Smooth muscle cell (in vitro differentiated cells): ENCODE results near the gene CCNL2. TPM values are rescaled to one million over a fixed set of nuclear protein-coding genes. Genes with fewer than 3 reads are reported as not detected.
A peak's percentile ranks its signal among the peaks of the same experiment; 100 is the strongest.

Experiments used
- DNase-seq: peaks from one replicate; lab custom pipeline; 2025; ENCODE audit not compliant: unreplicated experiment; lab: John Stamatoyannopoulos, UW
- H2AFZ ChIP-seq: fragments of 200-600 bp; sonication (generic); 2 replicates; pipeline ENCODE4 v1.6.0; 2016; ENCODE audit warnings: antibody characterized with exemption, low read depth, mild to moderate bottlenecking
- H3F3A ChIP-seq: fragments of 200-600 bp; sonication (generic); 2 replicates; pipeline ENCODE4 v1.6.0; 2017; ENCODE audit warnings: antibody characterized with exemption, low read depth
- H3K27ac ChIP-seq: fragments of 200-600 bp; sonication (generic); 2 replicates; pipeline ENCODE4 v1.5.1; 2016; ENCODE audit warnings: low read depth, mild to moderate bottlenecking
- H3K27me3 ChIP-seq: fragments of 200-600 bp; sonication (generic); 2 replicates; pipeline ENCODE4 v1.6.1; 2016; ENCODE audit warnings: low read depth, mild to moderate bottlenecking
- H3K36me3 ChIP-seq: fragments of 200-600 bp; sonication (generic); 2 replicates; pipeline ENCODE4 v1.5.1; 2016; ENCODE audit warnings: low read depth
- H3K4me1 ChIP-seq: fragments of 200-600 bp; sonication (generic); 2 replicates; pipeline ENCODE4 v1.5.1; 2016; ENCODE audit warnings: low read depth
- H3K4me2 ChIP-seq: fragments of 200-600 bp; sonication (generic); 2 replicates; pipeline ENCODE4 v1.6.0; 2016; ENCODE audit warnings: mild to moderate bottlenecking
- H3K4me3 ChIP-seq: fragments of 200-600 bp; sonication (generic); 2 replicates; pipeline ENCODE4 v1.5.1; 2016; ENCODE audit warnings: mild to moderate bottlenecking
- H3K79me2 ChIP-seq: fragments of 200-600 bp; sonication (generic); 2 replicates; pipeline ENCODE4 v1.6.0; 2016; ENCODE audit warnings: low read depth, mild to moderate bottlenecking
- H3K9ac ChIP-seq: fragments of 200-600 bp; sonication (generic); 2 replicates; pipeline ENCODE4 v1.6.0; 2016; ENCODE audit warnings: low read depth
- H3K9me3 ChIP-seq: fragments of 200-600 bp; sonication (generic); replicated peaks from 2 replicates; pipeline ENCODE4 v1.5.1; 2016; ENCODE audit warnings: low read depth
- H4K20me1 ChIP-seq: fragments of 200-600 bp; sonication (generic); 2 replicates; pipeline ENCODE4 v1.6.0; 2016; ENCODE audit warnings: low read depth
- CTCF ChIP-seq: fragments of 200-600 bp; sonication (generic); IDR thresholded peaks from 2 replicates; pipeline ENCODE4 v1.5.1; 2017; ENCODE audit warnings: borderline replicate concordance, mild to moderate bottlenecking, antibody characterized with exemption; ENCODE audit not compliant: insufficient read depth, poor library complexity, severe bottlenecking
- WGBS: methylation state at CpG from one replicate; pipeline ENCODE4 v1.1.7; 2016; ENCODE audit warnings: low lambda C conversion rate; 5-methylcytosine and 5-hydroxymethylcytosine counted together
- polyA plus RNA-seq: library from polyadenylated mRNA; unstranded; fragments of >200 nt; fragmentation: Nextera tagmentation; extraction: Ambion mirVana; gene quantifications from 2 replicates; pipeline ENCODE4 v1.2.1, GENCODE V29; 2016
- total RNA-seq: library from RNA; depleted of rRNA; stranded (reverse); fragments of >200 nt; gene quantifications from 2 replicates; pipeline ENCODE4 v1.2.3, GENCODE V29; 2014

The CCNL2 gene
- total and polyA plus RNA-seq, 2 experiments from 2014 or later = 144 to 180 TPM

GRCh38 chr1:1401457-1402010 is 2.4 kb upstream of the CCNL2 start:
- H3K27me3 ChIP-seq = no peaks in the 10 kb centered on the region
- H3F3A ChIP-seq = peaks cover 23% of the 10 kb centered on the region
- no peaks in the 10 kb centered on the region for H3K9me3 ChIP-seq
- H3K79me2 ChIP-seq = peaks cover 67% of the 10 kb centered on the region
- H3K4me1 ChIP-seq = peaks cover 11% of the 10 kb centered on the region
- no peak overlapping the region for H2AFZ ChIP-seq
- H3K9ac ChIP-seq = no peak overlapping the region
- DNase-seq = no peak
- WGBS = over 99% methylated on average over 7 of the region's 7 CpGs
- H3K4me2 ChIP-seq = no peak overlapping the region
- no peak overlapping the region for H3K27ac ChIP-seq
- no peaks in the 10 kb centered on the region for H4K20me1 ChIP-seq
- H3K4me3 ChIP-seq = no peak overlapping the region
- H3K36me3 ChIP-seq = no peaks in the 10 kb centered on the region
- no peak for TF ChIP-seq CTCF

- H3K4me1 ChIP-seq = peaks cover 7% of the 10 kb centered on the region
- DNase-seq = no peak
- no peak for TF ChIP-seq CTCF
Measured at GRCh38 chr1:1400576-1401456, 1.7 kb upstream of the CCNL2 start.

GRCh38 chr1:1399872-1400575 is 889 bp upstream of the CCNL2 start:
- no peak for DNase-seq
- peaks cover 7% of the 10 kb centered on the region for H4K20me1 ChIP-seq
- peak overlapping the region; percentile 99 for H3K4me2 ChIP-seq
- H3K4me3 ChIP-seq = peak overlapping the region; percentile 97
- peak overlapping the region; percentile 91 for H3K9ac ChIP-seq
- H3K27ac ChIP-seq = peak overlapping the region; percentile 80
- no peaks in the 10 kb centered on the region for H3K27me3 ChIP-seq
- peaks cover 67% of the 10 kb centered on the region for H3K79me2 ChIP-seq
- peaks cover 7% of the 10 kb centered on the region for H3K4me1 ChIP-seq
- WGBS = 10% methylated on average over 34 of the region's 34 CpGs
- no peaks in the 10 kb centered on the region for H3K9me3 ChIP-seq
- no peak for TF ChIP-seq CTCF
- peaks cover 23% of the 10 kb centered on the region for H3F3A ChIP-seq
- H2AFZ ChIP-seq = peak overlapping the region; percentile 1
- no peaks in the 10 kb centered on the region for H3K36me3 ChIP-seq

More at GRCh38 chr1:1400576-1401456, 1.7 kb upstream of the CCNL2 start:
- H4K20me1 ChIP-seq = peaks cover under 1% of the 10 kb centered on the region
- H3K4me2 ChIP-seq = peak overlapping the region; percentile 99
- WGBS = 93% methylated on average over 22 of the region's 22 CpGs
- no peaks in the 10 kb centered on the region for H3K27me3 ChIP-seq
- peak overlapping the region; percentile 91 for H3K9ac ChIP-seq
- H3K36me3 ChIP-seq = no peaks in the 10 kb centered on the region
- H2AFZ ChIP-seq = no peak overlapping the region
- H3K4me3 ChIP-seq = peak overlapping the region; percentile 97
- H3K79me2 ChIP-seq = peaks cover 67% of the 10 kb centered on the region
- peak overlapping the region; percentile 80 for H3K27ac ChIP-seq
- H3K9me3 ChIP-seq = no peaks in the 10 kb centered on the region
- peaks cover 23% of the 10 kb centered on the region for H3F3A ChIP-seq
